T-helper 2 cell treated with Interferon-gamma antibody and Interleukin-4, amounts not matched to agents 5 μg/mL and 100 μg/mL, for 36 hours (primary cell): ENCODE results near the gene FGF12.

Source experiments
- DNase-seq: peaks from one replicate; pipeline ENCODE4 v3.0.0; 2021; ENCODE audit warnings: low spot score
- H3K27ac Mint-ChIP-seq: one replicate; pipeline ENCODE4 v1.8.0; 2021; ENCODE audit warnings: mild to moderate bottlenecking, mixed read lengths
- H3K27me3 Mint-ChIP-seq: one replicate; pipeline ENCODE4 v1.8.0; 2021; ENCODE audit warnings: low read depth, mixed read lengths
- H3K36me3 Mint-ChIP-seq: one replicate; pipeline ENCODE4 v1.8.0; 2021; ENCODE audit warnings: low read depth, mixed read lengths
- H3K4me1 Mint-ChIP-seq: one replicate; pipeline ENCODE4 v1.8.0; 2021; ENCODE audit warnings: low read depth, mixed read lengths
- H3K4me3 Mint-ChIP-seq: one replicate; pipeline ENCODE4 v1.8.0; 2022; ENCODE audit warnings: mild to moderate bottlenecking, moderate library complexity, mixed read lengths
- H3K9me3 Mint-ChIP-seq: one replicate; pipeline ENCODE4 v1.8.0; 2021; ENCODE audit warnings: mixed read lengths

The FGF12 gene

DNA sequence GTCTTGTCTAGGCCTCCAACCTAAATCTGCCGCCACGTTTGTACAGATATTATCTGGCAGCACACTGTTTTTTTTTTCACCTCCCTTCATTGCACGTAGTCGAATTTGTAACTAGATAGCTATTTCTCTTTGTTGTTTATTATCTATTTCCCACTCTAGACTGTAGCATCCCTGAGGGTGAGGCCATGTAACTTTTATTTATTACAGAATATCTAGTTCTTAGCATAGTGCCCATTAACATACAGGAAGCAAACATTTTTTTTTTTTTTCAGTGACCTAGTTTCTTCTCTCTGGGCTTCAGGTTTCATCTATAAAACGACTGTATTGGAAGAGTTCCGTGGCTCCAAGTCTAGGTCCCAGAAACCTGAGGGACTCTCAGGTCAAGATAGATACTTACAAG lies 354.3 kb downstream of the FGF12 start:
- no peaks in the 10 kb centered on the region for H3K9me3 Mint-ChIP-seq
- no peak overlapping the region for H3K27ac Mint-ChIP-seq
- H3K27me3 Mint-ChIP-seq = no peaks in the 10 kb centered on the region
- no peak overlapping the region for H3K4me3 Mint-ChIP-seq
- no peaks in the 10 kb centered on the region for H3K4me1 Mint-ChIP-seq
- DNase-seq = no peak
- H3K36me3 Mint-ChIP-seq = no peaks in the 10 kb centered on the region

GRCh38 chr3:192372616-192373015 lies 354.7 kb downstream of the FGF12 start:
- Mint-ChIP-seq H3K27ac (no peak overlapping the region), H3K36me3 (no peaks in the 10 kb centered on the region), H3K4me1 (no peaks in the 10 kb centered on the region), H3K4me3 (no peak overlapping the region), H3K9me3 (no peaks in the 10 kb centered on the region), H3K27me3 (no peaks in the 10 kb centered on the region)
- DNase-seq = no peak

- H3K27ac Mint-ChIP-seq = no peak overlapping the region
- no peak overlapping the region for H3K4me3 Mint-ChIP-seq
- no peak for DNase-seq
- H3K36me3 Mint-ChIP-seq = no peaks in the 10 kb centered on the region
- no peaks in the 10 kb centered on the region for H3K9me3 Mint-ChIP-seq
- no peaks in the 10 kb centered on the region for H3K4me1 Mint-ChIP-seq
- no peaks in the 10 kb centered on the region for H3K27me3 Mint-ChIP-seq
These were observed 355.4 kb downstream of the FGF12 start for GRCh38 chr3:192371870-192372400.

- Mint-ChIP-seq H3K27me3 (no peaks in the 10 kb centered on the region), H3K36me3 (no peaks in the 10 kb centered on the region), H3K9me3 (no peaks in the 10 kb centered on the region), H3K27ac (no peak overlapping the region), H3K4me1 (no peaks in the 10 kb centered on the region), H3K4me3 (no peak overlapping the region)
- DNase-seq = no peak
These were observed 359.7 kb downstream of the FGF12 start for GRCh38 chr3:192367616-192368015.

DNA sequence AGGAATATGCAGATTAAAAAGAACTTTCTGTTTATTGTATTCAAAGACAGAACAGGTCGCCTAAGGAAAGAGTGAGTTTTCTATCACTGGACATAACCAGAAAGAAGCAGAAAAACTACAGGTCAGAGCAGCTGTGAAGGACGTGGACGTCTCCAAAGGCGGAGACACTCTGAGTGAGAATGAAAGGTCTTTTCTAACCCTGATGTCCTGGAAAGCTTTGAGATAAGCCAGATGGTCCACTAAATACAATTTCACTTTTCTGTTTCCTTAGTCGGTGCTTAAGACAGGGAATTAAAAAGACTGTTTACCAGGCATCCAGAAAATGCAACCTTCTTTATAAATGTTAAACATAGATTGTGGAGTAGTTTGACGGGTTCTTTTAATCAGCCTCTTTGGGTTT lies 360.4 kb downstream of the FGF12 start:
- no peak for DNase-seq
- no peaks in the 10 kb centered on the region for H3K36me3 Mint-ChIP-seq

GRCh38 chr3:192365571-192365970 lies 361.8 kb downstream of the FGF12 start:
- H3K9me3 Mint-ChIP-seq = no peaks in the 10 kb centered on the region

More for the DNA sequence above, 360.4 kb downstream of the FGF12 start:
- Mint-ChIP-seq H3K4me3 (no peak overlapping the region), H3K27ac (no peak overlapping the region), H3K4me1 (no peaks in the 10 kb centered on the region), H3K27me3 (no peaks in the 10 kb centered on the region), H3K9me3 (no peaks in the 10 kb centered on the region)

GRCh38 chr3:192364316-192364715 lies 363.0 kb downstream of the FGF12 start:
- H3K27me3 Mint-ChIP-seq = no peaks in the 10 kb centered on the region
- H3K9me3 Mint-ChIP-seq = no peaks in the 10 kb centered on the region
- no peaks in the 10 kb centered on the region for H3K4me1 Mint-ChIP-seq
- no peak overlapping the region for H3K4me3 Mint-ChIP-seq
- DNase-seq = no peak
- no peak overlapping the region for H3K27ac Mint-ChIP-seq
- H3K36me3 Mint-ChIP-seq = no peaks in the 10 kb centered on the region

More at GRCh38 chr3:192365571-192365970, 361.8 kb downstream of the FGF12 start:
- H3K36me3 Mint-ChIP-seq = no peaks in the 10 kb centered on the region
- DNase-seq = no peak
- no peaks in the 10 kb centered on the region for H3K27me3 Mint-ChIP-seq
- no peak overlapping the region for H3K4me3 Mint-ChIP-seq
- no peaks in the 10 kb centered on the region for H3K4me1 Mint-ChIP-seq
- H3K27ac Mint-ChIP-seq = no peak overlapping the region

GRCh38 chr3:192354687-192355086 lies 372.7 kb downstream of the FGF12 start:
- Mint-ChIP-seq H3K9me3 (no peaks in the 10 kb centered on the region), H3K27me3 (no peaks in the 10 kb centered on the region), H3K36me3 (no peaks in the 10 kb centered on the region), H3K27ac (no peak overlapping the region), H3K4me3 (no peak overlapping the region), H3K4me1 (no peaks in the 10 kb centered on the region)
- DNase-seq = no peak

GRCh38 chr3:192352142-192352541 lies 375.2 kb downstream of the FGF12 start:
- Mint-ChIP-seq H3K27ac (no peak overlapping the region), H3K4me1 (no peaks in the 10 kb centered on the region), H3K4me3 (no peak overlapping the region), H3K36me3 (no peaks in the 10 kb centered on the region), H3K9me3 (no peaks in the 10 kb centered on the region), H3K27me3 (no peaks in the 10 kb centered on the region)
- DNase-seq = no peak

DNA sequence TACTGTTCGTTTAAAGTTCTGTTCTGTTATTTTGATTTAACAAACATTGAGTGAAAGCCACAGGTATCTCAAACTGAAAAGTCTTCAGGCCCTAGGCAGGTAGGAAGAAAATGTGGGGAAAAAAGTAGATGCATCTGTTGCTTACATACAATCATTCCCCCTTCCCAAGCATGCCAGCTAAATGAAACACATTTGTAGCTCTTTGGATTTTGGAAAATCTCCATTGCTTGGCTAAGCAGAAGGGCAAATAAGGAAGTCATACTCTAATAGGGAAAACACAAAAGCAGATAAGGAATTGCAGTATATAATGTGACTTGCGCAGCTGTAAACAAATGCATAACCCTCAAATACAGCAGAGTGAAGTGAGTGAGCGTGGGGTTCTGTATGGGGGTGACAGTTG lies 375.9 kb downstream of the FGF12 start:
- H3K27me3 Mint-ChIP-seq = no peaks in the 10 kb centered on the region
- DNase-seq = no peak
- H3K4me1 Mint-ChIP-seq = no peaks in the 10 kb centered on the region
- H3K27ac Mint-ChIP-seq = no peak overlapping the region
- no peaks in the 10 kb centered on the region for H3K36me3 Mint-ChIP-seq
- no peak overlapping the region for H3K4me3 Mint-ChIP-seq
- H3K9me3 Mint-ChIP-seq = no peaks in the 10 kb centered on the region

DNA sequence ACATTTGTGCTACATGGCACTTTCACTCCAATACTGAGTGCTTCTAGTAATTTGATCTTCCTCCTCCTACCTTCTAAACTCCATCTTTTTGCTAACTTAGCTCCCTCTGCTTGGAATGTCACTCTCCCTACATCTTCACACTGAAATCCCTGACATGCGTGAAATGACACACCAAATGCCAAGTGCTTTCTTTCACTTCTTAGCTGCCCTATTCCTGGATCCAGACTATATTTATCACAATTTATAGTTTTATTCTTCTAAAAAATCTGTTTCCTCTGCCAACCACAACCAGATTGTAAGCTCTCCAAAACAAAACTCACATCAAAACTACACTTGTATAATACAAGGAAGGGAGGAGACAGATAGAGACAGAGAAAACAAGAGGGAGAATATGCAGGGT lies 387.3 kb downstream of the FGF12 start:
- DNase-seq = no peak
- Mint-ChIP-seq H3K27ac (no peak overlapping the region), H3K9me3 (no peaks in the 10 kb centered on the region), H3K4me3 (no peak overlapping the region), H3K36me3 (no peaks in the 10 kb centered on the region), H3K4me1 (no peaks in the 10 kb centered on the region), H3K27me3 (no peaks in the 10 kb centered on the region)

DNA sequence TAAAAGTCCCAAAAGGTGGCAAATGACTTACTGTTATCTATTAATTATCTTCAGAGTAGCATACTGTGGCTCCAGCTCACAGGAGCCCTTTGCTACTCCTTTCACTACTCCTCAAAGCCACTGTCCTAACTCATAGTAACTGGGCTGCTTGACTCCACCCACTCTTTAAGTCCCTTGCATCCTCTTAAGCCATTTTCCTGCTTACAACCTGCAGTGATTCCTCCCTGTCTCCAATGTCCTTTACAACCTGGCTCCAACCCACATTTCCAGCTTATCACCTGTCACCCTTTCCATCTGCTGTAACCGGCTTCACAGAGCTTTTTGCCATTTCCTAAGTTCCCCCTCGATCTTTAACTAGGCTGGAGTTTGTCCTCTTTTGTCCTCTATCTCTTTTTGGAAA lies 388.1 kb downstream of the FGF12 start:
- Mint-ChIP-seq H3K36me3 (no peaks in the 10 kb centered on the region), H3K27ac (no peak overlapping the region), H3K9me3 (no peaks in the 10 kb centered on the region), H3K27me3 (no peaks in the 10 kb centered on the region), H3K4me1 (no peaks in the 10 kb centered on the region), H3K4me3 (no peak overlapping the region)
- DNase-seq = no peak

- Mint-ChIP-seq H3K9me3 (no peaks in the 10 kb centered on the region), H3K27ac (no peak overlapping the region), H3K4me3 (no peak overlapping the region), H3K27me3 (no peaks in the 10 kb centered on the region), H3K36me3 (no peaks in the 10 kb centered on the region), H3K4me1 (peaks cover 8% of the 10 kb centered on the region)
- DNase-seq = no peak
These were observed 391.1 kb downstream of the FGF12 start for GRCh38 chr3:192336286-192336685.

- DNase-seq = no peak
- Mint-ChIP-seq H3K4me3 (peak overlapping the region; percentile 47), H3K9me3 (no peaks in the 10 kb centered on the region), H3K4me1 (peaks cover 8% of the 10 kb centered on the region), H3K27me3 (no peaks in the 10 kb centered on the region), H3K36me3 (no peaks in the 10 kb centered on the region), H3K27ac (peak overlapping the region; percentile 2)
These were observed 394.7 kb downstream of the FGF12 start for GRCh38 chr3:192332386-192333291.
